Lung (tissue), 12 donors: ENCODE data around the gene SLC16A12. TPM values are rescaled to one million over a fixed set of nuclear protein-coding genes. Genes with fewer than 3 reads are reported as not detected.

Experiments
- ATAC-seq: fragments of 200-7000 bp; cut with Tn5 transposase; one replicate; pipeline ENCODE4 v1.9.1; 2020; ENCODE audit warnings: moderate number of reproducible peaks; ENCODE audit not compliant: insufficient read depth, low FRiP score
- DNase-seq, 3 donors: peaks; one replicate each; pipeline ENCODE4 v3.0.0-alpha.2; 2013 to 2017
- H3K27ac ChIP-seq, 2 donors: one replicate each; pipeline ENCODE4 v1.5.1; 2013; ENCODE audit warnings: mild to moderate bottlenecking in 2 of 2, moderate library complexity in 2 of 2, control low read depth in 1 of 2, inconsistent platforms in 1 of 2, low read depth in 1 of 2, low read length in 1 of 2
- H3K27me3 ChIP-seq, 3 donors: one replicate each; pipeline ENCODE4 v1.5.1; 2013; ENCODE audit warnings: low read length in 2 of 3; ENCODE audit not compliant: control insufficient read depth in 3 of 3, insufficient read depth in 3 of 3
- H3K36me3 ChIP-seq, 4 donors: one replicate each; pipeline ENCODE4 v1.5.1; 2013; ENCODE audit warnings: low read length in 4 of 4, mild to moderate bottlenecking in 1 of 4, moderate library complexity in 1 of 4; ENCODE audit not compliant: control insufficient read depth in 4 of 4, insufficient read depth in 4 of 4
- H3K4me1 ChIP-seq, 5 donors: one replicate each; pipeline ENCODE4 v1.5.1; 2013; ENCODE audit warnings: low read length in 5 of 5, mild to moderate bottlenecking in 2 of 5, moderate library complexity in 1 of 5; ENCODE audit not compliant: control insufficient read depth in 5 of 5, insufficient read depth in 5 of 5
- H3K4me3 ChIP-seq: one replicate; pipeline ENCODE4 v1.5.1; 2013; ENCODE audit warnings: mild to moderate bottlenecking, control low read depth, moderate library complexity
- H3K9ac ChIP-seq, 2 donors: one replicate each; pipeline ENCODE4 v1.5.1; 2013; ENCODE audit warnings: low read length in 2 of 2, control low read depth in 1 of 2; ENCODE audit not compliant: insufficient read depth in 1 of 2
- H3K9me3 ChIP-seq, 4 donors: one replicate each; pipeline ENCODE4 v1.5.1; 2013; ENCODE audit warnings: low read length in 3 of 4, mild to moderate bottlenecking in 1 of 4, moderate library complexity in 1 of 4; ENCODE audit not compliant: control insufficient read depth in 4 of 4, insufficient read depth in 3 of 4
- CTCF ChIP-seq: IDR thresholded peaks from 2 replicates; pipeline ENCODE4 v1.5.1; 2012; ENCODE audit warnings: mild to moderate bottlenecking; ENCODE audit errors: control extremely low read depth, extremely low read depth
- WGBS, 2 donors: extraction: QIAGEN DNeasy Blood & Tissue Kit; methylation state at CpG; one replicate each; pipeline ENCODE4 v1.1.7; 2013; 5-methylcytosine and 5-hydroxymethylcytosine counted together
- polyA plus RNA-seq, 2 donors: library from polyadenylated mRNA; stranded (reverse); fragments of 200-250 nt; gene quantifications; one replicate each; pipeline ENCODE4 v1.2.1, GENCODE V29; 2013
- total RNA-seq, 2 donors: library from RNA; depleted of rRNA in 1 of 2; stranded (reverse); fragments of >200 nt in 1 of 2; gene quantifications; one replicate each; pipeline ENCODE4 v1.2.1, GENCODE V29; 2014 to 2021
- donor health status: control.
- donor health status: control.
- donor health status: Bipolar disorder and iron deficiency.
- donor health status: healthy.
- donor health status: DM: yes; HTN: yes; CAD: no.

SLC16A12 gene
- total and polyA plus RNA-seq, 4 donors: 0.45 to 4.6 (median 1.3) TPM

- no peaks in the 10 kb centered on the region for H3K27me3 ChIP-seq
- no peak overlapping the region for H3K9ac ChIP-seq
- WGBS, 2 donors: 88% methylated on average over 2 of the region's 2 CpGs
- H3K36me3 ChIP-seq: no peaks in the 10 kb centered on the region
- no peak overlapping the region for H3K27ac ChIP-seq
- TF ChIP-seq CTCF: no peak
- no peak for DNase-seq
- no peak for ATAC-seq
- H3K9me3 ChIP-seq: no peaks in the 10 kb centered on the region
- H3K4me1 ChIP-seq: peaks cover 5 to 36% (median 27%) of the 10 kb centered on the region in 5 donors
- H3K4me3 ChIP-seq: no peak overlapping the region
Observed at GRCh38 chr10:89470628-89471027, 64.8 kb downstream of the SLC16A12 start.

- TF ChIP-seq CTCF: no peak
- DNase-seq (no peak), ATAC-seq (no peak)
- no peak overlapping the region for H3K9ac ChIP-seq
- H3K27ac ChIP-seq: no peak overlapping the region
- H3K4me3 ChIP-seq: no peak overlapping the region
- H3K9me3 ChIP-seq: no peaks in the 10 kb centered on the region
- no peaks in the 10 kb centered on the region for H3K36me3 ChIP-seq
- H3K4me1 ChIP-seq: peaks cover 5 to 25% (median 16%) of the 10 kb centered on the region in 5 donors
- H3K27me3 ChIP-seq: no peaks in the 10 kb centered on the region
Observed at GRCh38 chr10:89469517-89469916, 65.9 kb downstream of the SLC16A12 start.

GRCh38 chr10:89468191-89468965, 67.0 kb downstream of the SLC16A12 start:
- no peak overlapping the region for H3K4me3 ChIP-seq
- ATAC-seq (no peak), DNase-seq (no peak)
- no peaks in the 10 kb centered on the region for H3K9me3 ChIP-seq
- WGBS, 2 donors: 83 to 87% methylated on average over 9 of the region's 9 CpGs
- no peak overlapping the region for H3K27ac ChIP-seq
- no peak for TF ChIP-seq CTCF
- no peaks in the 10 kb centered on the region for H3K36me3 ChIP-seq
- H3K9ac ChIP-seq: no peak overlapping the region
- peaks cover 5 to 21% (median 13%) of the 10 kb centered on the region in 5 donors for H3K4me1 ChIP-seq
- H3K27me3 ChIP-seq: no peaks in the 10 kb centered on the region
